GM13976 (cell line): ENCODE results near the gene NF1.
"Not testable (repeated sequence)": the region's sequence is repeated elsewhere in the genome, so short reads cannot be mapped to it uniquely, and the experiment has no call there.

ENCODE experiments used
- DNase-seq: peaks from one replicate; pipeline ENCODE4 v3.0.0; 2012; ENCODE audit warnings: low spot score
- in situ Hi-C: fragments of 300-500 bp; cut with MboI; formaldehyde crosslinking; loops from one replicate; pipeline ENCODE4 v1.12.0; 2022; ENCODE audit warnings: low sequenced_read_pairs, mixed read lengths, inconsistent platforms; ENCODE audit not compliant: unreplicated experiment
- TF ChIP-seq, protein P1 (sequence below): IDR thresholded peaks from 2 replicates; pipeline ENCODE4 v1.5.1; 2012; ENCODE audit warnings: borderline replicate concordance, mild to moderate bottlenecking; ENCODE audit not compliant: insufficient read depth; ENCODE audit errors: extremely low read depth, missing control alignments, control extremely low read depth

NF1 gene

GRCh38 chr17:31105991-31106390 lies 11.2 kb downstream of the NF1 start:
- TF ChIP-seq, protein P1, sequence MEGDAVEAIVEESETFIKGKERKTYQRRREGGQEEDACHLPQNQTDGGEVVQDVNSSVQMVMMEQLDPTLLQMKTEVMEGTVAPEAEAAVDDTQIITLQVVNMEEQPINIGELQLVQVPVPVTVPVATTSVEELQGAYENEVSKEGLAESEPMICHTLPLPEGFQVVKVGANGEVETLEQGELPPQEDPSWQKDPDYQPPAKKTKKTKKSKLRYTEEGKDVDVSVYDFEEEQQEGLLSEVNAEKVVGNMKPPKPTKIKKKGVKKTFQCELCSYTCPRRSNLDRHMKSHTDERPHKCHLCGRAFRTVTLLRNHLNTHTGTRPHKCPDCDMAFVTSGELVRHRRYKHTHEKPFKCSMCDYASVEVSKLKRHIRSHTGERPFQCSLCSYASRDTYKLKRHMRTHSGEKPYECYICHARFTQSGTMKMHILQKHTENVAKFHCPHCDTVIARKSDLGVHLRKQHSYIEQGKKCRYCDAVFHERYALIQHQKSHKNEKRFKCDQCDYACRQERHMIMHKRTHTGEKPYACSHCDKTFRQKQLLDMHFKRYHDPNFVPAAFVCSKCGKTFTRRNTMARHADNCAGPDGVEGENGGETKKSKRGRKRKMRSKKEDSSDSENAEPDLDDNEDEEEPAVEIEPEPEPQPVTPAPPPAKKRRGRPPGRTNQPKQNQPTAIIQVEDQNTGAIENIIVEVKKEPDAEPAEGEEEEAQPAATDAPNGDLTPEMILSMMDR: no peak
- in situ Hi-C loops: no loop called here
- no peak for DNase-seq

DNA sequence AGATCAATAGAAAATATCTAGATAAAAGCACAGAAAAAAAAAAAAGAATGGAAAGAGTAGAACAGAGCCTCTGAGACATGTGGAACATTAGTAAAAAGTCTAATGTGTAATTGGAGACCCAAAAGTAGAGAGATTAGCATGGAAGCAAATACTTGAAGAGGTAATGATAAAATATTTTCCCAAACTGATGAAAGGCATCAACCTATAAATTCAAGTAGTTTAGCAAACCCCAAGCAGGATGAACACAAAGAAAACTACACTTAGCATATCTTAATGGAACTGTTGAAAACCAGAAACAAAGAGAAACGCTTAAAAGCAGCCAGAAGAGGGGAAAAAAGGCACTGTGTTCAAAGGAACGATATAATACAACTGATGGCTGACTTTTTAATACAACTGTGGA lies 16.4 kb downstream of the NF1 start:
- TF ChIP-seq, protein P1: no peak
- in situ Hi-C loops: no loop called here
- DNase-seq: no peak

DNA sequence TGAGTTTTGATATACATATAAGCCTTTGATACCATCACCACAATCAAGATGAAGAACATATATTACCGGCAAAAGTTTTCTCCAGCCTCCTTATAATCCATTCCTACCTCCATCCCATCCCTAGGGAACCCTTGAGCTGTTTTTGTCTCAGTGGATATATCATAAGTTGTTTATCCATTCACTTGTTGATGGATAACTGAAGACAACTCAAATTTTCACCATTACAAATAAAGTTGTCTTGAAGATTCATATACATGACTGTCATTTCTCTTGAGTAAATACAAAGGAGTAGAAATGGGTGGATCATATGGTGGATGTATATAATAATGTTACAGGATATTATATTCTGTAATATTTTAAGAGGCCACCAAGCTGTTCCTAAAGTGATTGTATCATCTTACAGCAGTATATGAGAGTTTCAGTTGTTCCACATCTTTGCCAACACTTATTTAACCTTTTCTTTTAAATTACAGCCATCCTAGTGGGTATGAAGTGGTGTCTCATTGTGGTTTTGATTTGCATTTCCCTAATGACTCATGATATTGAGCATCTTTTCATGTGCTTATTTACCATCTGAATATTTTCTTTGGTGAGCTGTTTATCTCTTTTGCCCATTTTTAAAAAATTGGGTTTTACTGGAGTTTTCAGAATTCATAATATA lies 17.4 kb downstream of the NF1 start:
- in situ Hi-C loops: no loop called here
- TF ChIP-seq, protein P1: no peak
- no peak for DNase-seq

GRCh38 chr17:31113368-31113767 lies 18.6 kb downstream of the NF1 start:
- DNase-seq, in situ Hi-C loops: not testable (repeated sequence)

DNA sequence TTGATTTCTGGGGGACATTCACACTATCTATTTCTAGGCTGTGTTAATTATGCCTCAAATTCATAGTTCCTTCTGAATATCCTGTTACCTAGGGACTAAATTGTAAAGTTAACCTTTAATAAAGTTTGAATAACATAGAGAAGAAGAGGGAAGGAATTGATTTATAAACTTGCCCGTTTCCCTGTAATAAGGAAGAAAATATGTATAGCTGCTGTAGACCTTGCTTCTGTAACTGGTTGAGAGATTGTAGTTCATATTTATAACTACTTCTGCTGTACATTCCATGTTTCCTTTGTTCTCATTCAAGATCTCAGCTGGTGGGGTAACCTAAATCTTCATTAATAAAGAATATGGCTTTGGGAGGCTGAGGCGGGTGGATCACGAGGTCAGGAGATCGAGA lies 19.2 kb downstream of the NF1 start:
- no peak for DNase-seq
- in situ Hi-C loops: no loop called here
- TF ChIP-seq, protein P1: no peak

DNA sequence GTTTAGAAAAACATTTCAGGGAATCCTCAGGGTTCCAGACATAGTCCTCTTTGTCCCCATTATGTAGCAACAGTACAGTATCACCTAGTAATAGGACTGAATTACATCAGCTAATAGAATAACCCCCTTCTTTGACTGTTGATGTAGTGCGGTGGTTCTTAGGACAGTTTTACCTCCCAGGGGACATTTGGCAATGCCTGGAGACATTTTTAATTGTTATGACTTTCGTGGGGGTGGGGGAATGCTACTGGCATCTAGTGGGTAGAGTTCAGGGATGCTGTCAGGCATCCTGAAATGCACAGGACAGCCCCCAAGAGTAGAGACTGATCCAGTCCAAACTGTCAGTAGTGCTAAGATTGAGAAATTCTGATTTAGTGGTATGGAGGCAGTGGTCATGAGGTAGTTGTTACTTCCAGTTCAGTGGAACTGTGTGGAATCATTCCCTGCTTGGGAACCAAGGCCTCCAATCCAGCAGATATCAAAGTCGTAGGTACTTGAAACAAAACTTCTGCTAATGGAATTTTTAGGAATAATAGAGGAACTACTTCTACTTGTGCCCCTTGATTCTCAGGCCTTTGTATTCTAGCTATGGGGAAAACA lies 20.3 kb downstream of the NF1 start:
- in situ Hi-C loops: no loop called here
- TF ChIP-seq, protein P1: no peak

DNA sequence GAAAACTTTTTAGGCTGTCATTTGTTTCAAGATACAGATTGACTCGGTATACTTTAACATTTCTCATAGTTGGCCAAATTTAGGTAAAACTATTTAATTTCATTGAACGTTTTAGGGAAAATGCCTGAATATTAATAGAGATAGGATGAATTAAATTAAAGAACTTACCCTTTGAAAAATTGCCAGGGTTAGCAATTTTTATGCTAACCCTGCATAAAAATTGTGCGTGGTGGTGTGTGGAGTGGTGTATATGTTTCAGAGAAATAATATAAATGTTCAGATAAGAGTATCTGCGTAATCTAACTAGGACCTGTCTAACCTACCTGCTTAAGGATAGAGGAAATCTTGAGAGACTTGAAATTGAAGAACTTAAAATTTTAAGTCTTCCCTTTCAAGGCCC lies 21.4 kb downstream of the NF1 start:
- TF ChIP-seq, protein P1: no peak
- in situ Hi-C loops: no loop called here
- DNase-seq: no peak

More for the DNA sequence above, 20.3 kb downstream of the NF1 start:
- no peak for DNase-seq
